Activated CD4-positive, alpha-beta T cell treated with anti-CD3 and anti-CD28 coated beads, Interleukin-2, amount 50 U/mL, for 48 hours (primary cell): ENCODE results near the gene IGSF9B.

Source experiments
- DNase-seq, 2 experiments: peaks; one replicate each; pipeline ENCODE4 v3.0.0-alpha.2; 2020

The IGSF9B gene

DNA sequence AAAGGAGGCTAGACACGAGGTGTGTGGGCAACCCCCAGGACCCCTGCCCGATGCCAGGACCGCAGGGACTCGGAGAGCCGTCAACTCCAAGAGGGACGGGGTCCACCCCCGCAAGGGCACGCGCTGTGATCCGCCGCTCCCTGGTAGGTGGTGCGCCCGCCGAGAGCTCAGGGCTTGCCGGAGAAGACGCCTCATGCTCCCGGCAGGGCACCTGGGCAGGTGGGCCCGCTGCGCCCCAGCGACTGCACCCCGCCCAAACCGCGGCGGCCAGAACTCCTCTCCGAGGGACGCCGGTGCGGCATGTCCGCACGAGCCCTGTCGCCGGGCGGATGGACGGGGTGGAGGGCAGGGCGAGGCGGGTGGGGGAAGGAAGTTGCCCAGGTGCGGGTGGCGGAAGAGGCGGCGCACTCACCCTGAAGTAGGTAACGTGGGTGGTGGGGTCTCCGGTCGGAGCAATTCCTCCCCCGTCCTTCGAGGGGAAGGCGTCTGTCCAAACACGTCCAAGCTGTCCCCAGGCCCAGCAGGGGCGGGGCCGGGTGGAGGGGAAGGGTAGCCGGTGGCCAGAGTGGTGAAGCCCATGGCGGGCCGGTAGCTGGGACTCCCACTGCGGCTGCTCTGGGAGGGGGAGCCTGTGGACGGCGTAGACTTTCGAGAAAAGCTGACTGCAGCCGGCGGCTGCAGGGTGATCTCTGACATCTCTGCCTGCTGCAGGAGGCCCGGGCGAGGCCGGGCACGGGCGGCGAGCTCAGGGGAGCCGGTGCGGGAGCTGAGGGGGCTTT, 37.2 kb downstream of the IGSF9B start:
- no peak for DNase-seq

- no peak for DNase-seq
Observed at GRCh38 chr11:133918608-133919260, 38.0 kb downstream of the IGSF9B start.

DNA sequence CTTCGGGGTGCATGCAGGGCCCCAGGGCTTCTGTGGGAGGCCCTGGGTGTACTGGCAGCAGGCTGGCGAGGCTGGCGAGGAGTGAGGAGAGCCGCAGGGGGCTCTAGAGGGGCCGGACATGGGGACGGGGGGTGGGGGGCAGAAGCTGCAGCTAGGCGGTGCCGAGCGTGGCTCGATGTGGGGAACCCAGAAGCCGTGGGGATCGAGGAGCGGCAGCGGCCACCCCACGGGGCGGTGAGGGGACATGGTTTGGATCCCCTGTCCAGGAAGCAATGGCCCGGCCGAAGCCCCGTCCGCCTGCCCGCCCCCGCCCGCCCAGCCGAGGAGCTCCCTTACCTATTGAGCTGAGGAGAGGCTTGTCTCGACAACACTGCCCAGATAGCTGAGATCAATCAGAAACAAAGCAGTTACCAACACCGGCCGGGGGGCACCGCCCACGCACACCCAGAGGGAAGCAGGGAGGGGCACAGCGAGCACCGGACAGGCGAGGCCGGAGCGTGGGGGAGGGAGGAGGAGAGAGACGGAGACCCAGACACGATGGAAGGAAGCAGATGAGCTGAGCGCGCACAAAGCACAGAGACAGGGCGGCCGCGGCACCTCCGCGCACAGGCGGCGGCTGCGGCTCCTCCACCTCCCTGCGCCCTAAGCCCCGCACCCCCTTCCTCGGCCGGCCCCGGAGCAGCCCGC, 38.7 kb downstream of the IGSF9B start:
- no peak for DNase-seq

DNA sequence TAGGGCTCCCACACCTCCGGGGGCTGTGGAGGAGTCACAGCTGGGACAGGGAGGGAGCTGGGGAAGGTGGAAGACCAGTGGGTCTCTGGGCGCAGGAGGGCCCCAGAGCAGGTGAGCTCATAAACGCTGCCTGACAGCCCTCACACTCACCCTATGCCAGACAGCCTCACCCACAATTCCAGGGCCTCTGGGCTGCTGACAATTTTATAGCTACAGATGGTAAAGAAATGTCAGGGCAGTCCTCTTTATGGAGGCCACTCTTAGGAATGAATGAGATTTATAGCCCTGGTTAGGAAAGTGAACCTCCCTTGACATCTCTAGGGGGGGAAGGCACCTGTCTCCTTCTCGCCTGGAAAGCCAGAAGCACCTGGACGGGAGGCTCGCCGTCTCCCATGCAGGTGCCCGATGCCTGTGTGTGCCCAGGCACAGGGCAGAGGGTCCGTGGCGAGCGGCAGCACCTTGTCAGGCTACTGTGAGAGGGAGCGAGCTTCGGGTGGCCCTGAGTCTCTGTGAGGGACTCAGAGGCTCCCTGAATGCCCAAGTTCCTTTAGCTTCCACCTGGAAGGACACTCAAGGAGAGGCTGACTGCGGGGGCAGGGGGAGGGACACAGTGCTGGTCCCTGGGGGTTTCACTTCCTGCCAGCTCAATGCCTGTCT, 39.9 kb downstream of the IGSF9B start:
- DNase-seq = no peak

DNA sequence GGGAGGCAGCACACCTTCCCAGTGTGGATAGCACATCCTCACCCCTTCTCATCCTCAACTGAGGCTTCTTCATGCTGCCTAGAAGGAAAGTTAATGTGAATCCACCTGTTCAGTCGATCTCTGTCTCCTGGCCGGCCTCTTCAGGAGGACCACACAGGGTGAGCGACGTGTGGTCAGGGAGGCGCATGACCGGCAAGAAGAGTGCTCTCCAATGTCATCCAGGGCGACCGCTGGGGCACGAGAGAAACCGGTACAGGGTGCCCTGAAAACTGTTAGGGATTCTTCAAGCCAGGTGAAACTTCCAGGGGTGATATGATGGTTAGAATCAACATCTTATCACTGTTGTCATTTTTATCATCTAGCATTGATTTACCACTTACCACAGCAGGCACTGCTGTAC, 43.0 kb downstream of the IGSF9B start:
- no peak for DNase-seq

DNA sequence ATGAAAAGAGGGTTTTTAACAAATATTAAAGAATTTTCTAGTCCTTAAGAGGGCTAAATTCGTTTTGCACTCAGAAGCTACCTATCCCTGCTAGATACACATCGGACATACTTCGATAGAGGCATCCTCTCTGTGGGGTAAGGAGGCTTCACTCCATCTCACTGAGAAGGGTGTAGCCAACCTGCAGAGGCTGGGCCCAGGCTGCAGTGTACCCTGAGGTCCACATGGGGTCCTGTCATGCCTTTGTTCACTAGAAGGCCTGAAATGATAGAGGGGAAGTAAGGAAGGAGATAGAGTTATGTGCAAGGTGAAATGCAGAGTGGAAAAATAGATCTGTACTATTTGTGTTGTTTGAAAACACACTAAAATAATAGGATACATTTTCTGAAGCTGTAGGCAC, 45.6 kb downstream of the IGSF9B start:
- DNase-seq = no peak

DNA sequence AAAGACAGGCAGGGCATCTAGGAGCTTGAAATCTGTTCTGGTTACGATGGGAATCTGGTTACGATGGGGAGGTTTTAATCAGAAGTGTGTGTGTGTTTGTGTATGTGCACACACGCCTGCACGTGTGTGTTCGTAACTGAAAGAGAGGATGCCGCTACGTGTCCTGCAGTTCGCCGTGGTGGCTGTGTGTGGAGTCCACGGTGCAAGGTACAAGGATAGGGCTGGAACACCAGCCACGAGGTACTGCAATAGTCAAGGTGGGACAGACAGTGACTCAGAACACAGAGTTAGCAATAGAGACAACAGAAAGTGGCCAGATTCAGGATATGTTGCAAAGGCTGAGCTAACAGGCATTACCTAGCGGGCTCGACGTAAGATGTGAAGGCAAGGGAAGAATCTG, 46.7 kb downstream of the IGSF9B start:
- no peak for DNase-seq

DNA sequence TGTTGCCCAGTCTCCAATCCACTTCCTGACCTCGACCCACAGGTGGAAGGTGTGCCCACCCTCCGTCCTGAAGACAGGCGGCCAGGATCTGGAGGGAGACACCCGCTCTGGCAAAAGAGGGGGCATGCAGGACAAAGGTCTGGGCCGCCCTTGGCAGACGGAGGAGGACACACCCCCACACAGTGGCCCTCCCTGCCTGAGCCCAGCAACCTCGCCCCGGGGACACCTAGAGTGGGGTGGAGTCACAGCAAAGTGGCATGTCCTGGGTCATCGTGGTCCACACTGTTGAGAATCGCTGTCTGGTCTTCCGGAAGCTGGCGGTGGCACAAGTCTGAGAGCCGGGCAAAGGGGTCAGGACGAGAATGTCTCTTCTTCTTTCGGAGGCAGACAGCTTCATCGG, 47.9 kb downstream of the IGSF9B start:
- no peak for DNase-seq

DNA sequence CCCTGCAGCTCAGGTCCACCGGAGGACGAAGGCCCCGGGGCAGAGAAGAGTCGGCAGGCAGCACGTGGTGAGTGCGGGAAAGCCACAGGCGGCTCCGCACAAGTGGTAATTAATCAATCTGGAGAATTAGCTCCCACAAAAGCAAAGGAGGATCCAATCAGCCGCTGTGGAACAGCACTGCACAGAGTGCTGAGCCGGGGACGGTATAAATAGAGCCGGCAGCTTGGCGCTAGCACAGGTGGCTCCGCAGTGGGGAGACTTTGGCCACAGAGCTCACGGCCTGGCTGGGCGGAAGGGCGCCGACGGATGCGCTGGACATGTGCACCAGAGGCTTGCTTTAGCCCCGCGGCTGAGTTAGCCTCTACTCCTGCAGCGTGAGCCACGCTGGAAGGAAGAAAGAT, 48.9 kb downstream of the IGSF9B start:
- DNase-seq = no peak

DNA sequence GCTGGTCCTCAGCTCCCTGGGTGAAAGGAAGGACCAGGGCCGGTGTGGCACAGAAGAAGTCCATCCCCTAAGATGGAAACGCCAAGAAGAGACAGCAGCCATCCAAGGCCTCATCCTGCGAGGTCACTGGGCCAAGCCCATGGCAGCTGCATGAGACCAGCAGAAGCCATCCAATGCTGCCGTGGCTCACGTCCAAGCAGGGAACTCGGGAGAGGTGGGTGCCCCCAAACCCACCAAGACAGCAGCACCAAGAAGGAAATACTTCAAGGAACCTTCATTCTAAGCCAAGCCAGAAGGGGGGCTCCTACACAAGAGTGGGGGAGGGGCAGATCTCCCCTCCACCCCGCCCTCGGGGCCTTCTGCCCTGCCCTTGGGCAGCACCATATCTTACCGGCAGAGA, 49.6 kb downstream of the IGSF9B start:
- DNase-seq = no peak

DNA sequence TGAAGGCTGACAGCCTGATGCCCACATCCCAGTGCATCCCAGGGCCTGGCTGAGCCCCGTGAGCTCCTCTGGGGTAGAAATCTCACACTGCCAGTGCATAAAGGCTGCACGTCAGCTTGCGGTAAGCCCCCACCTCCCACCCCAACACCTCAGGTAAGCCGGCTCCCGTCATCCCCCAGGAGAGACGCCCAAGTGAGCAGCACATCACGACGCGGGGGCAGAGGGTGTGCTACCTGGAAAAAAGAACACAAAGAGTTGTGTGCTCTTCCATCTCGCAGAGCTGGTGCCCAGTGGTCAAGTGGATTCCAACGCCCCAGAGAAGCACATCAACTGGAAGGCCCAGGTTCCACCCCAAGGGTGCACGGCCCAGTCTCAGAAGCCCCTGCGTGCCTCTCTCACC, 50.0 kb downstream of the IGSF9B start:
- no peak for DNase-seq

DNA sequence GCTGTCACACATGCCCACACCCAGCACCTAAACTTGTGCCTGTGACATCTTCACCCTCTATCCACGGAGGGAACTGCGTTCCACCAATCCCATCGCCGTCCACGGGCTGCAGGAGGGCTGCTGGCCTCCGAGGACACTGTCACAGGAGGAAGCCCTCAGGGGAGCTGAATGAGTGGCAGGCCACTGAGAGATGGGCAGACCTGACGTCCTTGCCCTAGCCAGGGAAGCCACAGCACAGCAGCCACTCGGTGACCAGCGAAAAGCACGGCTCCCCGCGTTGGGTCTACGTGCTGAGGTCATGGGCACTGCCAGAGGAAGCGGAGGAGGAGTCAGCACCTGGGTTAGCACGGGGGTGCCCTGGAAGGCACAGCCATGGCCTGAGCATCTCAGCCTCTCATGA, 50.5 kb downstream of the IGSF9B start:
- no peak for DNase-seq

- DNase-seq = no peak
Observed at GRCh38 chr11:133905677-133906156, 51.1 kb downstream of the IGSF9B start.

DNA sequence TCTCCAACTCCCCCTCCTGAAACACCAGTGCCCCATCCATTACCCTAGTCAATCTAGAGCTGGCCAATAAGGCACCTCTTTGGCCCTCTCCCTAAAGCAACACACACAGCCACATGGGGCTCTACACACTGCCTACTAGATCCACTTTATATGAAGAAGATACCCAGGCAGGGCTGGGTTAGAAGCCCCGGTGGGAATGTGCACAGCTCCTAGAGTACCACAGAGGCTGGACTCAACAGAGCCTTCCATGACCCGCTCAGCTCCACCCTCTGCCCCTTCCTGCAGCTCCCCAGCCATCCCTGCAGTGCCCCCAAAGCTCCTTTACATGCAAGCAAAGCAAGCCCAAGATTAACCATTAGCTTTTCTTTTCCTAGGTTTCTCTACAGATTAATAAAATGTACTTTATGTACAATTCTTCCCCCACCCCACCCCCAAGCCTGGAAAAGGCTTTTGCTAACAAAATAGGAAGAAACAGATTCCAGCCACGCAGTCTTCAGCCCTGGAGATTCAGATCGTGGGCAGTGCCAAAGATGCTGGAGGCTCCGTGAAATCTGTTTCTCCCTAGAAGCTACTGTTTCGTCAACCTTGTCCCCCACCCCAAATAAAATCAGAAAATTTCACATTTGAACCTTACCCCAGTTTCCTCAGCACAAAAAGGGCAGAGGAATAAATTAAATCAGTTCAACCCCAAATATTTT, 51.8 kb downstream of the IGSF9B start:
- no peak for DNase-seq

DNA sequence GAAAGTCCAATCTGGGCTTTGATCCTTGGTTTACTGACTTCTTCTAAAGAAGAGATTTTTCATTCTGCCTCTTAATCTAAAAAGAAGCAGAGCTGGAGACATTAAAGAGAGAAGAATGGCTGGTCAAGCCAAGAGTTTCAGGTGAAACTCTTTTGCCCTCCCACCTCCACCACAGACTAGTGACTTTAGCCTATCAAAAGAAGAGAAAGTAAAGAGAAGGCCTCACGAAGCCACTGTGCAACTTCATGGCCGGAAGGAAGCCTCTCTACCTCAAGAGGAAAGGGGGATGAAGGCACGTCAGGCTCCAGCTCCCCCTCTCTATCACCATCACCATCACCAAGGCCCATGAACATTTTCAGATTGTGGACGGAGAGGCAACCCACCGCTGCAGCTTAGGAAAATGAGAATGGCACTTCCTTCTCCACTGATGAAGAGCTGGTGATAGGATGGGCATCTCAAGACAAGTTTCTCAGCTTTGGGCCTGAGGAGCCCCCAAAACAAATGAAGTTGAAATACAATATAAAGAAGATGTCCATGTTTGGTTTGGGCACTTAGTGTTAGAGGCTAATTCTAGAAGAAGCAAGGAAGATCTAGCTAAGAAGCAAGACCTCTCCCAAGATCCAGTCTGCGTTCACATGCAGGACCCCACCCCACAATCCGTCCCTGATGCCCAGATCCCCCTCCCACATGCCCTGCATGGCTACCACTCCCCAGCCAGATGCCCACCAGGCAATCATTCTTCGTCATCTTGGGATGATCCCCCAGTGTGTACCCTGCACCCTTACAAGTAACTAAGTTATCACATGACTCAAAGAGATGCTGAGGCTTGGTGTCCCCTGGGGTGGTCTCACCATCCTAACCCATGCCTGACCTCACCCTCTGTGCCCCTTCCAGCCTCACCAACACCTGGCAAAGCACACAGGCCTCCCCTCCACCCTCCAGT, 52.6 kb downstream of the IGSF9B start:
- DNase-seq = no peak

GRCh38 chr11:133903056-133903455, 53.7 kb downstream of the IGSF9B start:
- no peak for DNase-seq

DNA sequence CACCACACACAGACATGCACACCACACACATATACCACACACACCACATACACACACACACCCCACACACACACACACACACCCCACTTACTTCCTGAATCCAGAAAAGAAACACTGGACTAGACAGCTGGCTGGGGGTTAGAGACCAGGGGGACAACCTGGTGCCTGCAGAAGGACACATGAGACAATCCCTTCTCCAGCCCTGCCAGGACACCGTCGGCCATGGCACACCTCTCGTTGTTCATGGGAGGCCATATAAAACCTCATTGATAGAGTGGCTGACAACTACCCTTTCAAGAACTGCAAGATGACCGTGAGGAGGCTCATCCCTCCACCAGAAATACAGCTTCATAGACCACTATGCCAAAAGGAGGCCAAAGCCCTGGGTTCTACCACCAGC, 54.3 kb downstream of the IGSF9B start:
- DNase-seq = no peak

DNA sequence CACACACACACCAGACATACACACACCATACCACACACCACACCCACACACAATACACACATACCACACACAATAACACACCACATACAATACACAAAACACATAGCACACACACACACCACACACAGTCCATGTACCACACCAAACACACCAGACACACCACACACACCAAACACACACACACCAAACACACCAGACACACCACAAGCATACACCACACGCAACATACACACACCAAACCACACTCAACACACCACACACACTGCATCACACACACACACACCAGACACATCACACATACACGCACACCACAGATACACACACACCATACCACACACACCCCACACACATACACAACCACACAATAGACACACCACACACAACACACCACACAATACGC, 54.8 kb downstream of the IGSF9B start:
- DNase-seq = no peak

DNA sequence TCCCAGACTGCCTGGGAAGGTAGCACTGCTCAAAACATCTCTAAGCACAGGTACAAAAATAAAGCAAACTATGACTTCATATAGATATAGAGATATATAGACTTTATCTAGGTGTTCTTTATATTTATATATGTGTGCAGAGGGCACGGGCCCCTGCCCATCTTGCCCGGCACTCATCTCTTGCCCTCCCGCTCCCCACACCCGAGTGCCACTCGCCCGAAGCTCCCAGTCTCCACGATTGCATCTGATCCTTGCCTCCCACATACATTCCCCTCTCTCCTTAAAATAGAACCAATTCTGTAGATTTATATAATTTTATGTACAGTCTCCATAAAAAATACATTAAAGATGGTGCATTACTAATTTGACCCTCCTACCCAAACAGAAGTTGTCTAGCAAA, 55.5 kb downstream of the IGSF9B start:
- DNase-seq = no peak

GRCh38 chr11:133900176-133901105, 56.3 kb downstream of the IGSF9B start:
- DNase-seq = no peak

GRCh38 chr11:133898770-133899115, 58.0 kb downstream of the IGSF9B start:
- DNase-seq = no peak
